Upper lobe of left lung (tissue), 6 donors: ENCODE measurements around the gene LANCL3. TPM values are rescaled to one million over a fixed set of nuclear protein-coding genes. Genes with fewer than 3 reads are reported as not detected.
"Not testable (repeated sequence)": the region's sequence is repeated elsewhere in the genome, so short reads cannot be mapped to it uniquely, and the experiment has no call there.

ENCODE experiments used
- ATAC-seq, 2 donors: fragments of 200-7000 bp; cut with Tn5 transposase; one replicate each; pipeline ENCODE4 v1.9.1; 2022; ENCODE audit warnings: mild to moderate bottlenecking in 2 of 2, moderate library complexity in 2 of 2; ENCODE audit not compliant: low FRiP score in 2 of 2
- DNase-seq, 2 donors: peaks; one replicate each; pipeline ENCODE4 v3.0.0-alpha.2; 2019 to 2020
- H3K27ac ChIP-seq, 4 donors: fragments of 200-600 bp; sonication (generic); one replicate each; pipeline ENCODE4 v1.5.1; 2016 to 2019
- H3K27me3 ChIP-seq, 4 donors: fragments of 200-600 bp; sonication (generic); one replicate each; pipeline ENCODE4 v1.5.1; 2017 to 2019
- H3K36me3 ChIP-seq, 4 donors: fragments of 200-600 bp; sonication (generic); one replicate each; pipeline ENCODE4 v1.5.1; 2016 to 2019
- H3K4me1 ChIP-seq, 4 donors: fragments of 200-600 bp; sonication (generic); one replicate each; pipeline ENCODE4 v1.5.1; 2018 to 2019
- H3K4me3 ChIP-seq, 4 donors: fragments of 200-600 bp; sonication (generic); one replicate each; pipeline ENCODE4 v1.5.1; 2017 to 2019; ENCODE audit warnings: mild to moderate bottlenecking in 2 of 4, moderate library complexity in 1 of 4
- H3K9me3 ChIP-seq, 4 donors: fragments of 200-600 bp; sonication (generic); one replicate each; pipeline ENCODE4 v1.5.1; 2018 to 2019
- EP300 ChIP-seq, 4 donors: sonication (generic); formaldehyde crosslinking; IDR thresholded peaks; one replicate each; pipeline ENCODE4 v1.5.1; 2017; ENCODE audit warnings: antibody characterized with exemption in 4 of 4, control low read depth in 2 of 4
- POLR2A ChIP-seq, 4 donors: fragments of 450-650 bp; IDR thresholded peaks; one replicate each; pipeline ENCODE4 v1.5.1; 2016 to 2017; ENCODE audit warnings: antibody characterized with exemption in 4 of 4, mild to moderate bottlenecking in 2 of 4
- POLR2AphosphoS5 ChIP-seq, 2 donors: sonication (generic); formaldehyde crosslinking; IDR thresholded peaks; one replicate each; pipeline ENCODE4 v1.5.1; 2017; ENCODE audit warnings: antibody characterized with exemption in 2 of 2
- WGBS, 2 donors: methylation state at CpG; one replicate each; pipeline ENCODE4 v1.1.5; 2017 to 2018; 5-methylcytosine and 5-hydroxymethylcytosine counted together
- total RNA-seq, 6 donors: library from RNA; depleted of rRNA in 4 of 6; stranded (reverse); fragments of >200 nt in 4 of 6; gene quantifications; one replicate each; pipeline versions ENCODE4 v1.1.0 to v1.2.1, GENCODE V29; 2016 to 2021
- TF ChIP-seq, protein P1 (sequence below), 6 experiments: fragments of 450-650 bp in 4 of 6; fragments of 200-600 bp in 2 of 6; sonication (generic) in 2 of 6; IDR thresholded peaks; one replicate each; pipeline ENCODE4 v1.5.1; 2016 to 2019; ENCODE audit warnings: antibody characterized with exemption in 6 of 6
- donor health status: DM: no; HTN: no; CAD: no; lungs with moderate emphysema.
- donor health status: DM: no; HTN: yes; CAD: no; lungs with severe emphysema.

Gene LANCL3
- total RNA-seq, 6 donors from 2014 or later, result 0.84 to 2.9 (median 1.8) TPM

DNA sequence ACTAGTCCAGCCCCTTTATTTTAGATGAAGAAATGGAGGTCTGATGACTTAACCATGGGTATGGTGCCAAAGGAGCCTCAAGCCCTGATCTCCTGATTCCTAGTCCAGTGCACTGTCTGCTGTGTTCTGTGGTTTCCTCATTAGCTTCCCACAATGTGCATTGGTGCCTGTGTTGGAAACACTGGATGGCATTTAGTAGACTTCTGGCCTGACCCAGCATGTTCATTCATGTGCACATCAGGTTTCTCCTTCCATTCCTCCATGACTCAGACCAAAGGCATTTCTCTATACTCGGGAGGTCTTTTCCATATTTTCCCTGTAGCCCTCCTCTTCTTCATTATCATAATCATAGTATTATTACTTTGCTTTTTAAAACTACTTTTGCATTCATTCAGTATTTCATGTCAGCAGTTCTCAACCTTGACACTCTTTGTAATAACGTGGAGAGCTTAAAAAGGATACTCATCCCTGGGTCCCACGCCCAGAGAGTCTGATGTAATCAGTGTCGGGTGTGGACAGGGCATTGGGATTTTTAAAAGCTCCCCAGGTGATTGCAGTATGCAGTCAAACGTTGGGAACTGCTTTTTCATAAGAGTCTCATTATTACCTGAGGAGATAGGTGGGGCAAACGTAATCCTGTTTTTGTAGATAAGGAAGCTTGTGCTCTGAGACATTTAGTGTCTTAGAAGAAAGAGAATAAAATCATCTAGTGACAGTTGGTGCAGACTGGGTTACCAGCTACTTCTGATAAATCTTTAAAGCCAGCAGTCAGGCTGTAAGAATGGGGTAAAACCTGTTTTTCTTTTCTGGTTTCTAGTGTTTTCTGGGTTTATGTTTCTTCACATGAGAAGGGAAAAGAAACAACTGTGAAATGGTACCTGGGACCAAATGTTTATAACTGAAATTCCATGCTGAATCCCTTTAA lies 73.2 kb downstream of the LANCL3 start:
- Histone ChIP-seq H3K36me3 (no peaks in the 10 kb centered on the region), H3K4me1 (no peaks in the 10 kb centered on the region), H3K4me3 (no peak overlapping the region), H3K9me3 (no peaks in the 10 kb centered on the region), H3K27me3 (no peaks in the 10 kb centered on the region), H3K27ac (no peak overlapping the region)
- 39 to 55% methylated on average over 5 to 6 of the region's 6 CpGs for WGBS, 2 donors
- ATAC-seq (no peak), DNase-seq (no peak)
- TF ChIP-seq EP300 (IDR thresholded peaks at IDR 0.05) (no peak), POLR2AphosphoS5 (IDR thresholded peaks at IDR 0.05) (no peak), POLR2A (IDR thresholded peaks at IDR 0.05) (no peak)
- TF ChIP-seq, protein P1, sequence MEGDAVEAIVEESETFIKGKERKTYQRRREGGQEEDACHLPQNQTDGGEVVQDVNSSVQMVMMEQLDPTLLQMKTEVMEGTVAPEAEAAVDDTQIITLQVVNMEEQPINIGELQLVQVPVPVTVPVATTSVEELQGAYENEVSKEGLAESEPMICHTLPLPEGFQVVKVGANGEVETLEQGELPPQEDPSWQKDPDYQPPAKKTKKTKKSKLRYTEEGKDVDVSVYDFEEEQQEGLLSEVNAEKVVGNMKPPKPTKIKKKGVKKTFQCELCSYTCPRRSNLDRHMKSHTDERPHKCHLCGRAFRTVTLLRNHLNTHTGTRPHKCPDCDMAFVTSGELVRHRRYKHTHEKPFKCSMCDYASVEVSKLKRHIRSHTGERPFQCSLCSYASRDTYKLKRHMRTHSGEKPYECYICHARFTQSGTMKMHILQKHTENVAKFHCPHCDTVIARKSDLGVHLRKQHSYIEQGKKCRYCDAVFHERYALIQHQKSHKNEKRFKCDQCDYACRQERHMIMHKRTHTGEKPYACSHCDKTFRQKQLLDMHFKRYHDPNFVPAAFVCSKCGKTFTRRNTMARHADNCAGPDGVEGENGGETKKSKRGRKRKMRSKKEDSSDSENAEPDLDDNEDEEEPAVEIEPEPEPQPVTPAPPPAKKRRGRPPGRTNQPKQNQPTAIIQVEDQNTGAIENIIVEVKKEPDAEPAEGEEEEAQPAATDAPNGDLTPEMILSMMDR (IDR thresholded peaks at IDR 0.05), result no peak

DNA sequence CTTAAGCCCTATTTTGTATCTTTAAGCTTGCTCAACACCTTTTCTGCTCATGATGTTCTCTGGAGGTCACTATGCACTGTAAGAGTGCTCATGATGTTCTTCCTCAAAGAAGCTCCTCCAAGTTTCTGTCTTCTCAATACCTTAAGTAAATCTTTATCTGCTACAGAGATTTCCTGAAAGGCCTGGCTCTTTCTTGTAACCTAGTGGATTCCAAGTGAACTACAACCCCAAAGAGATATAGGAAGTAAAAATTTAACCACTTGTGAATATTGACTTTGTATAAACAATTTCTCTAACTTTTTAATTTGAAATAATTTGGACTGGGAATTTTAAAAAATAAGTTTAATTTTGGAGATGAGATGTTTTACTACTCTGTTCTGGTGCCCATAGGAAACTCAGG lies 74.8 kb downstream of the LANCL3 start:
- Histone ChIP-seq H3K27me3 (no peaks in the 10 kb centered on the region), H3K27ac (no peak overlapping the region), H3K36me3 (no peaks in the 10 kb centered on the region), H3K4me3 (no peak overlapping the region), H3K9me3 (no peaks in the 10 kb centered on the region), H3K4me1 (no peaks in the 10 kb centered on the region)
- no peak for TF ChIP-seq POLR2AphosphoS5 (IDR thresholded peaks at IDR 0.05)
- TF ChIP-seq EP300 (IDR thresholded peaks at IDR 0.05), result no peak
- no peak for TF ChIP-seq POLR2A (IDR thresholded peaks at IDR 0.05)
- TF ChIP-seq, protein P1 (IDR thresholded peaks at IDR 0.05), result no peak
- ATAC-seq (no peak), DNase-seq (no peak)

DNA sequence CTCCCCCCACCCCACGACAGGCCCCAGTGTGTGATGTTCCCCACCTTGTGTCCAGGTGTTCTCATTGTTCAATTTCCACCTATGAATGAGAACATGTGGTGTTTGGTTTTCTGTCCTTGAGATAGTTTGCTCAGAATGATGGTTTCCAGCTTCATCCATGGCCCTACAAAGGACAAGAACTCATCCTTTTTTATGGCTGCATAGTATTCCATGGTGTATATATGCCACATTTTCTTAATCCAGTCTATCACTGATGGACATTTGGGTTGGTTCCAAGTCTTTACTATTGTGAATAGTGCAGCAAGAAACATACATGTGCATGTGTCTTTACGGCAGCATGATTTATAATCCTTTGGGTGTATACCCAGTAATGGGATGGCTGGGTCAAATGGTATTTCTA lies 79.4 kb downstream of the LANCL3 start:
- DNase-seq, ATAC-seq, H3K36me3 ChIP-seq, H3K9me3 ChIP-seq, H3K4me3 ChIP-seq, H3K4me1 ChIP-seq, H3K27me3 ChIP-seq, H3K27ac ChIP-seq: not testable (repeated sequence)
- 82 to 100% methylated on average over 2 of the region's 2 CpGs for WGBS, 2 donors

DNA sequence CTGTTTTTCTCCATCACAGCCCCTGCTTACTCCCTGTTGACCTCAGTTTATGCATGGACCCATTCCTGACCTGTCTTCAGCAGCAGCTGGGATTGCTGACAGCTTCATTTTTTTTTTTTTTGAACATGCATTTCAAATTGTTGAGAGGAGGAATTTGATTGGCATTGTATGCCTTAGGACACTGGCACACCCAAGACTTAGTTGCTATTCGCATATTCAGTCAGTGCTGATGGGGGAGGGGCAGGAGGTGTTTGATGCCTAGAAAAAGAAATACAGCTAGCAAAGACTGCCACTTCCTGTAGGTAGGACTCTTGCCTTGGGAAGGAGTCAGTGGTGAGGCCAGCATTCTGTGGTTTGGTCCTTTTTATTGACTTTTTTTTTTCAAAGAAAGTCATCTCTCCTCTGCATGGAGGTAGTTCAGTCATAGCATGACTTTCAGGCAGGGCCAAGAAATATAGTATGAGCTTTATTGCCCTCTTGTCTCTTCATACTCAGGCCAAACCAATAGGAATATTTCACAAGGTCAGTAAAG lies 80.5 kb downstream of the LANCL3 start:
- H3K4me1 ChIP-seq, result no peaks in the 10 kb centered on the region
- H3K27me3 ChIP-seq, result no peaks in the 10 kb centered on the region
- H3K27ac ChIP-seq, result no peak overlapping the region
- DNase-seq (no peak), ATAC-seq (no peak)
- no peaks in the 10 kb centered on the region for H3K9me3 ChIP-seq
- no peaks in the 10 kb centered on the region for H3K36me3 ChIP-seq
- H3K4me3 ChIP-seq, result no peak overlapping the region
- TF ChIP-seq POLR2A (IDR thresholded peaks at IDR 0.05) (no peak), EP300 (IDR thresholded peaks at IDR 0.05) (no peak), POLR2AphosphoS5 (IDR thresholded peaks at IDR 0.05) (no peak)
- TF ChIP-seq, protein P1 (IDR thresholded peaks at IDR 0.05), result no peak
- WGBS, 2 donors, result 58 to 87% methylated on average over 1 of the region's 1 CpG

DNA sequence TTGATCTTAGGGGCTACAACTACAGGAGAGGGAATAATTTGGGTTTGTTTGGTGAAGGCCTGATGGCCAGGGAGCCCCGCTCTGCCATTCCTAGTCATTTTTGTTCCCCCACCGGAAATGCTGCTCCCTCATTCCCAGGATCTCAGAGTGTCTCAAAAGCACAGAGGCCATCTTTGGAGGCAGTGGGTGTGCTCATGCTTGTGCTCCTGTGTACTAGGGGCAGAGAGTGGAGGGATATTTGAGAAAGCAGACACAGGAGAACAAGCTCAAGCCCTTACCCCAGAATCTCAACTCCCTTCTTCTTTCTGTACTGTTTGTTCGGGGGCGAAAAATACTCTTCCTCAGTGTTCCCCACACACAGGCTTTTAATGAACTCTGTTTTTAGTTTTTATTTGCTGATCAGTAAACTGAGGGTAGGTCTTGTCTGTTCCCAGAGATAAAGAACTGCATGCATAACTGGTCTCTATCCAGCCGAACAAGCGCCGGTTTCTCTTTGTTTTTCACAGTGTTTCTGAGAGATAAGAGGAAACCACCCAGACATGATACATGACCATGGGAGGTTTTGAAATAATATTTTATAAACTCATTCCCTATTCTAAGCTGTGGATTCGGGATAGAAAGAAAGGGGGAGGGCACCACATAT lies 81.2 kb downstream of the LANCL3 start:
- Histone ChIP-seq H3K4me3 (no peak overlapping the region), H3K4me1 (no peaks in the 10 kb centered on the region), H3K9me3 (no peaks in the 10 kb centered on the region), H3K27me3 (no peaks in the 10 kb centered on the region), H3K27ac (no peak overlapping the region), H3K36me3 (no peaks in the 10 kb centered on the region)
- no peak for ATAC-seq
- 74 to 84% methylated on average over 7 to 8 of the region's 8 CpGs for WGBS, 2 donors
- TF ChIP-seq, protein P1 (IDR thresholded peaks at IDR 0.05), result no peak
- no peak for TF ChIP-seq POLR2A (IDR thresholded peaks at IDR 0.05)
- no peak for TF ChIP-seq EP300 (IDR thresholded peaks at IDR 0.05)
- TF ChIP-seq POLR2AphosphoS5 (IDR thresholded peaks at IDR 0.05), result no peak
- no peak for DNase-seq
